Endothelial cell (in vitro differentiated cells): Measurements from ENCODE around the gene COPG1. TPM values are rescaled to one million over a fixed set of nuclear protein-coding genes. Genes with fewer than 3 reads are reported as not detected.
A peak's percentile ranks its signal among the peaks of the same experiment; 100 is the strongest.

ENCODE experiments used
- DNase-seq: peaks from one replicate; pipeline ENCODE4 v3.0.0; 2021; ENCODE audit warnings: low spot score
- H3K27ac Mint-ChIP-seq: one replicate; pipeline ENCODE4 v1.8.0; 2021; ENCODE audit warnings: mixed read lengths, inconsistent platforms; ENCODE audit not compliant: unreplicated experiment
- H3K27me3 Mint-ChIP-seq: one replicate; pipeline ENCODE4 v1.8.0; 2021; ENCODE audit warnings: mild to moderate bottlenecking, moderate library complexity, mixed read lengths, inconsistent platforms; ENCODE audit not compliant: unreplicated experiment
- H3K36me3 Mint-ChIP-seq: one replicate; pipeline ENCODE4 v1.8.0; 2021; ENCODE audit warnings: mild to moderate bottlenecking, low read depth, mixed read lengths, inconsistent platforms; ENCODE audit not compliant: unreplicated experiment
- H3K4me1 Mint-ChIP-seq: one replicate; pipeline ENCODE4 v1.8.0; 2021; ENCODE audit warnings: mild to moderate bottlenecking, mixed read lengths, inconsistent platforms; ENCODE audit not compliant: unreplicated experiment
- H3K4me3 Mint-ChIP-seq: one replicate; pipeline ENCODE4 v1.8.0; 2021; ENCODE audit warnings: mild to moderate bottlenecking, mixed read lengths, inconsistent platforms; ENCODE audit not compliant: unreplicated experiment
- H3K9me3 Mint-ChIP-seq: one replicate; pipeline ENCODE4 v1.8.0; 2021; ENCODE audit warnings: mixed read lengths, inconsistent platforms; ENCODE audit not compliant: unreplicated experiment
- CTCF ChIP-seq: fragments of 200-600 bp; sonication (generic); IDR thresholded peaks from one replicate; pipeline ENCODE4 v1.5.0; 2021; ENCODE audit warnings: antibody characterized with exemption; ENCODE audit not compliant: unreplicated experiment
- total RNA-seq: library from RNA; stranded (reverse); fragmentation: NEBNext Ultra II Directional; extraction: Animal tissue kit (Norgen Biotek cat#: 25700); gene quantifications from one replicate; pipeline ENCODE4 v1.2.1, GENCODE V29; 2021; ENCODE audit not compliant: unreplicated experiment

Gene COPG1
- total RNA-seq, 1 donor from 2014 or later, result 149 TPM

GRCh38 chr3:129304146-129304961, 54.9 kb downstream of the COPG1 start:
- no peak for DNase-seq
- TF ChIP-seq CTCF, result no peak
- H3K9me3 Mint-ChIP-seq, result no peaks in the 10 kb centered on the region
- H3K27me3 Mint-ChIP-seq, result no peaks in the 10 kb centered on the region
- peaks cover 3% of the 10 kb centered on the region for H3K4me1 Mint-ChIP-seq
- H3K27ac Mint-ChIP-seq, result no peak overlapping the region
- H3K4me3 Mint-ChIP-seq, result no peak overlapping the region
- H3K36me3 Mint-ChIP-seq, result peaks cover 28% of the 10 kb centered on the region

GRCh38 chr3:129304962-129305222, 55.5 kb downstream of the COPG1 start:
- no peak overlapping the region for H3K4me3 Mint-ChIP-seq

GRCh38 chr3:129305592-129306091, 56.2 kb downstream of the COPG1 start:
- Mint-ChIP-seq H3K27me3 (no peaks in the 10 kb centered on the region), H3K9me3 (no peaks in the 10 kb centered on the region), H3K36me3 (peaks cover 26% of the 10 kb centered on the region), H3K27ac (peak overlapping the region; percentile 2), H3K4me3 (no peak overlapping the region), H3K4me1 (peaks cover 3% of the 10 kb centered on the region)
- no peak for TF ChIP-seq CTCF
- peak; percentile 54 for DNase-seq

More at GRCh38 chr3:129304962-129305222, 55.5 kb downstream of the COPG1 start:
- Mint-ChIP-seq H3K27ac (no peak overlapping the region), H3K27me3 (no peaks in the 10 kb centered on the region), H3K4me1 (peaks cover 3% of the 10 kb centered on the region), H3K9me3 (no peaks in the 10 kb centered on the region), H3K36me3 (peaks cover 26% of the 10 kb centered on the region)
- TF ChIP-seq CTCF, result no peak
- no peak for DNase-seq

- Mint-ChIP-seq H3K4me1 (peaks cover 3% of the 10 kb centered on the region), H3K4me3 (no peak overlapping the region), H3K27ac (no peak overlapping the region), H3K27me3 (peaks cover 3% of the 10 kb centered on the region), H3K36me3 (peaks cover 20% of the 10 kb centered on the region), H3K9me3 (no peaks in the 10 kb centered on the region)
- no peak for TF ChIP-seq CTCF
- DNase-seq, result no peak
These were observed 59.2 kb downstream of the COPG1 start for GRCh38 chr3:129308636-129309035.
